ENCODE measurements around the gene PXDN.

PXDN gene

GRCh38 chr2:1645761-1646476 is 98.4 kb downstream of the PXDN start:
- no peak for DNase-seq

- DNase-seq: no peak
These were observed 99.9 kb downstream of the PXDN start for GRCh38 chr2:1644427-1644826.

- no peak for DNase-seq
These were observed 101.2 kb downstream of the PXDN start for GRCh38 chr2:1642993-1643619.

- DNase-seq: no peak
These were observed 102.1 kb downstream of the PXDN start for GRCh38 chr2:1642066-1642861.

GRCh38 chr2:1641523-1641922 is 102.8 kb downstream of the PXDN start:
- DNase-seq: no peak

- DNase-seq: no peak
These were observed 103.8 kb downstream of the PXDN start for GRCh38 chr2:1640301-1641135.

- DNase-seq: no peak
These were observed 105.0 kb downstream of the PXDN start for GRCh38 chr2:1639086-1639858.

- DNase-seq: no peak
These were observed 105.9 kb downstream of the PXDN start for GRCh38 chr2:1638281-1638860.

- no peak for DNase-seq
These were observed 107.4 kb downstream of the PXDN start for GRCh38 chr2:1636791-1637415.

- no peak for DNase-seq
These were observed 108.5 kb downstream of the PXDN start for GRCh38 chr2:1635823-1636222.

- DNase-seq: no peak
These were observed 109.5 kb downstream of the PXDN start for GRCh38 chr2:1634681-1635341.

GRCh38 chr2:1633936-1634587 is 110.3 kb downstream of the PXDN start:
- DNase-seq: no peak

GRCh38 chr2:1633092-1633671 is 111.1 kb downstream of the PXDN start:
- DNase-seq: no peak

- DNase-seq: no peak
These were observed 111.8 kb downstream of the PXDN start for GRCh38 chr2:1632510-1632909.

- DNase-seq: no peak
These were observed 112.3 kb downstream of the PXDN start for GRCh38 chr2:1632002-1632348.

- DNase-seq: no peak
These were observed 112.9 kb downstream of the PXDN start for GRCh38 chr2:1631292-1632001.

- DNase-seq: no peak
These were observed 115.4 kb downstream of the PXDN start for GRCh38 chr2:1628893-1629292.

GRCh38 chr2:1627628-1628381 is 116.5 kb downstream of the PXDN start:
- no peak for DNase-seq
